ENCODE measurements around the gene OR5M3.

The OR5M3 gene

DNA sequence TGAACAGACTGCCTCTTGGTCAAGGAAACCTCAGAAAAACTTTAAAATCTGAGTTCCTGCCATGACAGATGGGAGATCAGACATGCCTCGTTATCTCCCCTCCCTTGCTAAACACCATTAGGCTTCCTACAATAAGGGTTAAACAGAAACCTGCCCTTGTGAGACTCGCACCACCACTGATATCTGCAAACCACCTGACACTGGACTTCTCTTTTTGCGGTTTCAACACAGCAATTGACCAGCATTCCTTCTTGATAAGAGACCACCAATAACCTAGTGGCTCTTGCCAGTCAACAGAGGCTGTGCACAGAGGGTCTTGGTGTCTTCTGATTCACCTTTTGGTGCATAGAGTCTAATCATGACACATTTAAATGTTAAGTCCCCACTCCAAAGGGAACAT is 13.6 kb upstream of the OR5M3 start:
- no peak overlapping the region for H3K4me3 ChIP-seq (ENCODE audit: low read length)
- TF ChIP-seq, protein P1, sequence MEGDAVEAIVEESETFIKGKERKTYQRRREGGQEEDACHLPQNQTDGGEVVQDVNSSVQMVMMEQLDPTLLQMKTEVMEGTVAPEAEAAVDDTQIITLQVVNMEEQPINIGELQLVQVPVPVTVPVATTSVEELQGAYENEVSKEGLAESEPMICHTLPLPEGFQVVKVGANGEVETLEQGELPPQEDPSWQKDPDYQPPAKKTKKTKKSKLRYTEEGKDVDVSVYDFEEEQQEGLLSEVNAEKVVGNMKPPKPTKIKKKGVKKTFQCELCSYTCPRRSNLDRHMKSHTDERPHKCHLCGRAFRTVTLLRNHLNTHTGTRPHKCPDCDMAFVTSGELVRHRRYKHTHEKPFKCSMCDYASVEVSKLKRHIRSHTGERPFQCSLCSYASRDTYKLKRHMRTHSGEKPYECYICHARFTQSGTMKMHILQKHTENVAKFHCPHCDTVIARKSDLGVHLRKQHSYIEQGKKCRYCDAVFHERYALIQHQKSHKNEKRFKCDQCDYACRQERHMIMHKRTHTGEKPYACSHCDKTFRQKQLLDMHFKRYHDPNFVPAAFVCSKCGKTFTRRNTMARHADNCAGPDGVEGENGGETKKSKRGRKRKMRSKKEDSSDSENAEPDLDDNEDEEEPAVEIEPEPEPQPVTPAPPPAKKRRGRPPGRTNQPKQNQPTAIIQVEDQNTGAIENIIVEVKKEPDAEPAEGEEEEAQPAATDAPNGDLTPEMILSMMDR (conservative IDR thresholded peaks at IDR 0.05; ENCODE audit: low read length) = no peak
- DNase-seq (ENCODE audit: low read depth) = no peak

DNA sequence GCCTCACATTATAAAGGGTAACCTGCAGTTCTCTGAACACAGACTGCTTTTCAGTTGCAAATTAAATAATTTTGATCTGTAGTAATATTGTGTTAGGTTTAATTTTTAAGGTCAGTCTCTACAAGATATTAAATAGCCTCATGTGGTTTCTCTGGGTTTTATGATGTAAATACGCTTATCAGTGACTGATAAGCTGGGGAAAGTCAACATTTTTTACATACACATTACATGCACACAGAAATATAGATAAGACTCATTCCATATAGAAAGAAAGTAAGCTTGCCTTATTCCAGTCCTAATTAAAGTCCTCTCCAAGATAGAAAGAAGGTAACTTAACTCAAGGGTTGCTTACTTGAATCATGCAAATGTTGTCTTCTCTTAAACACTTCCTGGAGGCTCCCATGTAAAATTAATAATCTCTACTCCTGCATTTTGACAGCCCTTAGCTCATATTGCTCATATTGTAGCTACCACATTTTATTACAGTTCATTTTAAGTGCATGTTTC is 1.6 kb upstream of the OR5M3 start:
- no peak for DNase-seq (ENCODE audit: low read depth)
- TF ChIP-seq, protein P1 (conservative IDR thresholded peaks at IDR 0.05; ENCODE audit: low read length) = no peak
- H3K4me3 ChIP-seq (ENCODE audit: low read length) = no peak overlapping the region

DNA sequence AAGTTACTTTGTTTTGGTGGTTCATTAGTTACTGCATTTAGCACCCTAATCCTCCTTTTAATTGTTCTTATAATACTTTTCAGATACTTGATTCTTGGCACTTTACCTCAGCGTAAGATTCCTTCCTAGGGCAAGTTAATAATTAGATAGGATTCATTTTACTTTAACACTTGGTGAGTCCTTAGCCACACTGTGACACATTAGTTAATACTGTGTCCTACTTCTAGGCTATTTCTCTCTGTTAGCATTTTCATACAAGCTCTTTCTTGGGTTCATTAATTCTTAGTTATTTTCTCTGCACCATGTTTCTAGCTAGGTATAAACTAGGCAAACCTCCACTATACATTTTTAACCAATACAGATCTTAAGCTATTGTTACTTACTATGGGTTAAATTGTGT is 16.1 kb downstream of the OR5M3 start:
- DNase-seq (ENCODE audit: low read depth) = no peak
- TF ChIP-seq, protein P1 (conservative IDR thresholded peaks at IDR 0.05; ENCODE audit: low read length) = no peak
- H3K4me3 ChIP-seq (ENCODE audit: low read length) = no peak overlapping the region

DNA sequence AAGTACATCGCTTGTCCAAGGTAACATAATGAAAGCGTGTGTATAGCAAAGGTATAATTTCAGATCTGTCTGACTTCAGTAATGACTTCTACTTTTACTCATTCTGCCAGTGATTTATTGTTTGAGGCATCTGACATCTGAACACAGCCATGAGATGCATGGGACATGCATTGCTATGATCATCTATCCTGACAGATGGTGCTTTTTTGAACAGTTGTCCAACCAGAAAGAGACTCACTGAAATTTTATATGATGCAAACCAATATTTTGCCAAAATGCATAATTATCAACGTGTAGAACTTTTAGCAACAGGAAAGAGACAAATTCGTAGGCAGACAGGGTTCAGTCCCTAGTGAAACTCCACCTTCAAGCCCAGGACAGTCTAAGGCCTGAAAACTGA is 19.6 kb downstream of the OR5M3 start:
- no peak for DNase-seq (ENCODE audit: low read depth)
- TF ChIP-seq, protein P1 (conservative IDR thresholded peaks at IDR 0.05; ENCODE audit: low read length) = no peak
- H3K4me3 ChIP-seq (ENCODE audit: low read length) = no peak overlapping the region

Measured in AG10803 (cell line).